Mononuclear cell (primary cell): Measurements from ENCODE around the gene YWHAH. TPM values are rescaled to one million over a fixed set of nuclear protein-coding genes. Genes with fewer than 3 reads are reported as not detected.
"Not testable (repeated sequence)": the region's sequence is repeated elsewhere in the genome, so short reads cannot be mapped to it uniquely, and the experiment has no call there.

Experiments used
- H3K27me3 ChIP-seq: 2 replicates; pipeline ENCODE4 v1.6.0; 2011; ENCODE audit warnings: low read length, control low read depth; ENCODE audit not compliant: insufficient read depth
- H3K4me1 ChIP-seq: 2 replicates; pipeline ENCODE4 v1.5.1; 2011; ENCODE audit warnings: mild to moderate bottlenecking, low read length, control low read depth; ENCODE audit not compliant: insufficient read depth
- H3K4me3 ChIP-seq: 2 replicates; pipeline ENCODE4 v1.5.1; 2011; ENCODE audit warnings: mild to moderate bottlenecking, low read length, moderate library complexity
- H3K9me3 ChIP-seq: 2 replicates; pipeline ENCODE4 v1.5.1; 2011; ENCODE audit warnings: low read depth, mild to moderate bottlenecking, control low read depth, low read length
- total RNA-seq: library from RNA; depleted of rRNA; stranded (reverse); fragments of >200 nt; gene quantifications from one replicate; pipeline ENCODE4 v1.2.3, GENCODE V29; 2012

Gene YWHAH
- total RNA-seq, 1 donor, result 73.8 TPM

DNA sequence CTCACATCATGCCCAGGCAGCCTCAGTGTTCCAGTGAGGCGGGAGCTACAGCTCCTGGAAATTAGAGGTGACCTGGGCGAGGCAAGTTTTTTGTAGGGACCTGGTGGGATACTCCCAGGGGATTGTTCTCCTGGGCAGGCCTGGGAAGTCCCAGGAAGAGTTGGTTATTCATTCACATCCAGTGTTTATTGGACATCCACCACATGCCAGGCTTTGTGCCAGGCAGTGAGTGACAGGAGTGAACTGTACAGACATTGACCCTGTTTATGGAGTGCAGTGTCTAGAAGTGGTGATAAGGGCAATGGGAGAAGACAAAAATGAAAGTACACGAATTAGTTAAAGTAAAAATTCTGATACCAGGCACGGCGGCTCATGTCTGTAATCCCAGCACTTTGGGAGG, 29.4 kb downstream of the YWHAH start:
- no peaks in the 10 kb centered on the region for H3K27me3 ChIP-seq
- H3K9me3 ChIP-seq, result no peaks in the 10 kb centered on the region
- H3K4me1 ChIP-seq, result peaks cover 12% of the 10 kb centered on the region
- H3K4me3 ChIP-seq, result no peak overlapping the region

DNA sequence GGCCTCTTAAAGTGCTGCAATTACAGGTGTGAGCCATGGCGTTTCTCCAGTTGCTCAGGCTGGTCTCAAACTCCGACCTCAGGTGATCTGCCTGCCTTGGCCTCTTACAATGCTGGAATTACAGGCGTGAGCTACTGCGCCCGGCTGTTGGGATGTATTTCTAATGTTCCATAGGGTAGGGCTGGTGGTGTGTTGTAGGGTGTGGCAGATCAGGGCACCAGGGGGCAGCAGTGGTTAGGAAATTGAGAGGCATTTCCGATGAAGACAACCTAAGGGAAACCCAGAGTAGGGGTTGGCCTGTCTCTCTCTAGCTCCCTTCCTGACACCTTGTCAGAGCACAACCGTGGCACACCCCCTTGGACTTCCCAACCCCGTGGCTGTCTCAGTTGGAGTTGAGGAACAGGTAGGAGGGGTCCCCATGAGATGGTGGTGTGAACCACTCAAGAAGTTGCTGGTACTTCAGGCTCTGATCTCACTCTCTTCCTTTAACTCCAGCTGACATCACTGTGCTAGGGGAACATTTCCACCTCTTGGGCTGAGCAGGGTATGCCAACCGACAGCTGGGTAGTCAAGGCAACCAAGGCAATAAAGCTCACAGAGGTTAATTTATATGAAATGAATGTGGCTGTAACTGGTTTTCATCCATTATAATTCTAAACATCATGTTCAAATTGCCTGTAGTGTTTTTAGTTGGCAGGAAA, 33.0 kb downstream of the YWHAH start:
- Histone ChIP-seq H3K27me3 (no peaks in the 10 kb centered on the region), H3K4me1 (no peaks in the 10 kb centered on the region), H3K4me3 (no peak overlapping the region), H3K9me3 (no peaks in the 10 kb centered on the region)

DNA sequence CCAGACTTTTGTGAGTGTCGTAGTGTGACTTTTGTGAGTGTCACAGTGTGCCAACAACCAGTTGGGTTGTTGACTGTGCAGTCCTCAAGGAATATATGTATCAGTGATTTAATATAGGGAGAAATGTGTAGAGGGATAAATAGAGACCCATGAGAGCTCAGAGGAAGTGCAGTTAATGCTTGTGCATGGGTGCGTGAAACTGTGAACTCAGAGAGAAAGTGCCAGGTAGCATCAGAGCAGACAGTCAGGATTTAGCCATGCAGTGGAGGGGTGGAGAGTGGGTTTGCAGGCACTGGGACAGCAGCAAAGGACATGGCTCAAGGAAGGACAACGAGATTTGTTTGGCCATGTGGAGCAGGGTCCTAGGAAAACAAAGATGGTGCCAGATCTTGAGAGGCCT, 33.6 kb downstream of the YWHAH start:
- H3K27me3 ChIP-seq, result no peaks in the 10 kb centered on the region
- H3K4me3 ChIP-seq, result no peak overlapping the region

DNA sequence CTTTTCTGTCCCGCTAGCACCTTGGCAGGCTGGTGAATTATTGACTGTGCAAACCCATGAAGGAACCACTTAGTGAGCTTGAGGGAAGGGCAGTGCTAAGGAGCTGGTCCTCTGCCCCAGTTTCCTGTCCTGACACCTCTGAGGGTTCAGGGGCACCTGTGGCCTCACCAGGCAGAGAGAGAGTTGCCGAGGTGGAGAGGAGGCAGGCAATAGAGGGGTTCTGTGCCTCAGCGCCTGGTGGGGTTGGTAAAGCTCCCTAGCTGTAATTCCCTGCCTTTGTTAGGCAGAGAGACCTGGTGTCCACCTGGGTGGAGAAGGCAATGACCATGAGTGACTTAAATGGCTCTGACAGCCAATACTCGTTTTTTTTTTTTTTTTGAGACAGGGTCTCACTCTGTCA, 36.3 kb downstream of the YWHAH start:
- no peaks in the 10 kb centered on the region for H3K27me3 ChIP-seq

More for the DNA sequence above, 33.6 kb downstream of the YWHAH start:
- Histone ChIP-seq H3K4me1 (no peaks in the 10 kb centered on the region), H3K9me3 (no peaks in the 10 kb centered on the region)

DNA sequence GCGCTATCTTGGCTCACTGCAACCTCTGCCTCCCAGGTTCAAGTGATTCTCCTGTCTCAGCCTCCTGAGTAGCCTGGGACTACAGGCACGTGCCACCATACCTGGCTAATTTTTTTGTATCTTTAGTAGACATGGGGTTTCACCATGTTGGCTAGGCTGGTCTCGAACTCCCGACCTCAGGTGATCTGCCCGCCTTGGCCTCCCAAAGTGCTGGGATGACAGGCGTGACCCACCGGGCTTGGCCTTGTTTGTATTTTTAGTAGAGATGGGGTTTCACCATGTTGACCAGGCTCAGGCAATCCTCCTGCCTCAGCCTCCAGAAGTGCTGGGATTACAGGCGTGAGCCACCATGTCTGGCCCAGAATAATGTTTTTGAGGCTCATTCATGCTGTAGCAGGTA, 37.6 kb downstream of the YWHAH start:
- not testable (repeated sequence) for H3K27me3 ChIP-seq, H3K4me1 ChIP-seq, H3K4me3 ChIP-seq, H3K9me3 ChIP-seq

More for the DNA sequence above, 36.3 kb downstream of the YWHAH start:
- Histone ChIP-seq H3K4me1 (no peaks in the 10 kb centered on the region), H3K4me3 (no peak overlapping the region), H3K9me3 (no peaks in the 10 kb centered on the region)

DNA sequence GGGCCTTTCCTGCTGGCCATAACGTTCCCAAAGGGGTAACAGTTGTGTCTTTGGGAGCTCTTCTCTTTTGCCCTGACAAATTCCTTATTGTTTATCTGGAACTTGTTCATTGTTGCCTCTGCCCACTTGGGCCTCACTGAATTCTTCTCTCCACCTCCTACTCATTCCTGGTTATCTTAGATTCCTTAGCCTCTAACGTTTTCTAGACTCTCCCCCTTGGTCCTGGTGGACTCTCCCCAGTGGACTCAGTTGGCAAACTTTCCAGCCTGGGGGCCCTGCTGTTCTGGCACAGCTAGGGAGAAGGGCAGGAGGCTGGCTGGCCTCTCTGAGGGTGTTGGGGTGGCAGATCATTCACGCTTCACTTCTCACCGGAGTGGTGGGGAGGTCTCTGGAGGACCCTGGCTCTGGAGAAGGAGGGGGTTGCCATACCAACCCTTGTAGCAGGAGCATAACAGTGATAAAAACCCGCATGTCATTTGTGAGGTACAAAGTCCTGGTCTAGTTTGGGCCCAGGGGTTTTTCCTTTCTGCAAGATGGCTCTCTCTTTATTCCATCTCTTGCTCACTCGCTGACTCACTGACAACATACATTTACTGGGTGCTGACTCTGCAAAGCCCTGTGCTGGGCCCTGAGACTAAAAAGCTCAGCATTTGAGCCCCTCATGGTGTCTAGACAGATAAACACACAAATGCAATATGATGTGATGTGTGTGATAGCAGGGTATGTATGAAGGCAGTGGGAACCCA, 39.7 kb downstream of the YWHAH start:
- Histone ChIP-seq H3K4me1 (no peaks in the 10 kb centered on the region), H3K9me3 (no peaks in the 10 kb centered on the region), H3K27me3 (no peaks in the 10 kb centered on the region), H3K4me3 (no peak overlapping the region)

DNA sequence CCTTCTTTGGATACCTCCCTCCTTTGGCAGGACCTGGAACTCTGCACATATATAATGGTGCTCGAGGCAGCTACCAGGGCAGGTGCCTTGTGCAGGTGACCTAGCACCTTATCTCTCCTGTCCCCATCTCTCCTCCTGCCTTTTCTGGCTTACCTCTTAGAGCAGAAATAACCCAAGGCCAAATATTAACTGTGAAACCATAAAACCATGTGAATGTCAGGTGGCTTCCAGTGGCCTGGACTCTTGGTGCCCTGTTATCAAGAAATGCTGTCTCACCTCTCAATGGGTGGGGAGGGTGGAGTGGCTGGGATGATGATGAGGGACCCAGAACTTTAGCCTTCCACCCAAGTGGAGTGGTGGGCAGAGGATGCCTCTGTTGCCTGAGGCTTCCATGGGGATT, 42.9 kb downstream of the YWHAH start:
- H3K4me3 ChIP-seq, result no peak overlapping the region
- H3K9me3 ChIP-seq, result no peaks in the 10 kb centered on the region
- no peaks in the 10 kb centered on the region for H3K27me3 ChIP-seq
- no peaks in the 10 kb centered on the region for H3K4me1 ChIP-seq

DNA sequence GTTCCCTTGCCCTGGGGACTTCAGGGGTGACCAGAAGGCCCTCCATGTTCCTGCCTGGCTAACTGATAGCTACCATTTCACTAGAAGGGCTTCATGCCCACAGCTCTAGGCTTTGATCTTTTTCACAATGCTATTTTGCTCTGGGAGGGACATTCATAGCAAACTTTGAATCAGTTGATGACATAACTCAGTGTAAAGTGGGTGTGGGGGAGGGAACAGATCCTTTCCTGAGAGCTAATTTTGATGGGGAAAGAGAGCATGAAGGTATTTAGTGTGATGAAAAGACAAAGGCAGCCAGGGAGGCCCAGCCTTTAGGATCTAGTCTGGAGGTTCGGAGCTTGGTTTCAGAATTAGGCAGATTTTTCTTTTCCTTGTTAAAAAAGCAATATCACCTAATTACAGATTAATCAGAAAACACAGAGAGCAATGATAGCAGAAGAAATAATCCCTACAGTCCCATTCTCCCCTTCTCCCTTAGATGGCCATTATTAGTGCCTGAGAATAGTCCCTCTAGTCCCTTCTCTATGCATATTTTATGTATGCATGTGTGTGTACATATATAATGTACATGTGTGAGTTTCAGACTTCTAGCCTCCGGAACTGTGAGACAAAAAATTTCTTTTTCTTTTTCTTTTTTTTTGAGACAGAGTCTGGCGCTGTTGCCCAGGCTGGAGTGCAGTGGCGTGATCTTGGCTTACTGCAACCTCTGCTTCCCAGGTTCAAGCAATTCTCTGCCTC, 46.9 kb downstream of the YWHAH start:
- no peak overlapping the region for H3K4me3 ChIP-seq
- H3K27me3 ChIP-seq, result no peaks in the 10 kb centered on the region
- H3K9me3 ChIP-seq, result no peaks in the 10 kb centered on the region
- H3K4me1 ChIP-seq, result no peaks in the 10 kb centered on the region

DNA sequence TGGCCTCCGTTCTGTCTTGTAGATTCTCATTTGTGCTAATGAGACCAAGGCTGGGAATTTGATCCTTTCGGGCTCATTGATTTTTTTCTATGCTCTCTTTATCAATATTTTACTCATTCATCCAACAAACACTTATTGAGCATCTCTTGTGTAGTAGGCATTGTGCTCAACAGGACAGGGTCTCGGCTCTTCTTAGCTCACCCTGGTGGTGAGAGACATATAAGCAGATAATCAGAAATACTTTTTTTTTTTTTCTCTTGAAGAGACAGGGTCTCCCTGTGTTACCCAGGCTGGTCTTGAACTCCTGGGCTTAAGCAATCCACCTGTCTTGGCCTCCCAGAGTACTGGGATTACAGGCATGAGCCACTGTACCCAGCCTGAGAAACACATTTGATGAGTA, 50.7 kb downstream of the YWHAH start:
- H3K4me1 ChIP-seq, result no peaks in the 10 kb centered on the region
- no peaks in the 10 kb centered on the region for H3K27me3 ChIP-seq
- no peaks in the 10 kb centered on the region for H3K9me3 ChIP-seq

DNA sequence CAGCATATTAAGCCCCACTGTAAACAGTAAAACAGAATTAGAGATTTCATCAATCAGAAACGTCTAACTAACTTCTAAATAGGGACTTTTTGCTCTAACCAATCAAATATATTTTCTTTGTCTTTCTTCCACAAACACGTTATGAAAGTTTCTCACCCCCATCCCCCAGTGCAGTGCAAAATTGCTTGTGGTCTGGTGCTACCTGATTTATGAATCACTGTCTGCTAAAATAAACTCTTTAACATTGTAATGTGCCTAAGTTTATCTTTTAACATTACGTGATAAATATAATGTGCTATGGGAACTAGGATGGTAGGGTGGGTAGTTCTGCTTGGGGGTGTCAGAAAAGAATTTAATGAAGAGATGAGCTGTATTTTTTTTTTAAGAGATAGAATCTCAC, 51.5 kb downstream of the YWHAH start:
- H3K27me3 ChIP-seq, result no peaks in the 10 kb centered on the region
- no peaks in the 10 kb centered on the region for H3K4me1 ChIP-seq
- no peak overlapping the region for H3K4me3 ChIP-seq
- H3K9me3 ChIP-seq, result no peaks in the 10 kb centered on the region

More for the DNA sequence above, 50.7 kb downstream of the YWHAH start:
- no peak overlapping the region for H3K4me3 ChIP-seq

DNA sequence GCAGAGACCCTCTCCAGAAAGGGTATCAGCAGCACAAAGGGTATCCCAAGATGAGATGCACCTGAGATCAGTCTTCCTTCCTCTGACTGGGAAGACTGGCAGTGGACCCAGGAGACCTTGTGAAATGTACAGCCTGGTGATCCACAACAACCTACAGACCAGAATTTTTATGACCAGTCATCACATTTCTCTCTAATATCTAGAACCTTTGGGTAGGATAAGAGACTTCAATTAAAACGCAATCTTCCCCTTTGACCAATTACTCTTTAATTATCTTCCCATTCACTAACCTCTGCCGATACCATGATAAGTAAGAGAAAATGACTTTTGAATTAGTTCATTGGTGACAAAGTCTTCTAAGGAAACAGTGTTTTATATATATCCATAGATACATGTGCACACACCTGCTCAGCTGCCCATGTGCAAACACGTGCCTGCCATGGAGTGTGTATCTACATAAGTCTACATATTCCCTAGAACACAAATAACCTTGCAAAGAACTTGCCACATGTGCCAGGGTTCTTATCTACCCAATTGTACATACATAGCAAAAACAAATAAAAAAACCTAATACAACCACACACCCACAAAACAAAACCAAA, 54.5 kb downstream of the YWHAH start:
- no peaks in the 10 kb centered on the region for H3K9me3 ChIP-seq
- no peaks in the 10 kb centered on the region for H3K27me3 ChIP-seq
- no peaks in the 10 kb centered on the region for H3K4me1 ChIP-seq
- no peak overlapping the region for H3K4me3 ChIP-seq

DNA sequence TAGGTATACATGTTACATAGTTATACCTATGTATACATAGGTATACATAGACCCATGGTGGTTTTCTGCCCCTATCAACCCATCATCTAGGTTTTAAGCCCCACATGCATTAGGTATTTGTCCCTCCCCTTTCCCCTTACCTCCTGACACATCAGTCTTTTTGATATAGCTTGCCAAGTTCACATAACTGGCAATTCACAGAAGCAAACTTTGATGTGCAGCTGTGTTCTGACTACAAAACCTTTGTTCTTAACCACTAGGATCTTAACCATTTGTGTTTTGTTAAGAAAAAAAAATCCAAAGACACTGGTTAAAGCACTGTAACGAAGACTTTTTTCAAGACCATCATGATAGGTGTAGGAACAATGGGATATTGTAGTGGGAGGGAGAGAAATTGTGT, 55.8 kb downstream of the YWHAH start:
- H3K27me3 ChIP-seq, result no peaks in the 10 kb centered on the region
- H3K4me3 ChIP-seq, result no peak overlapping the region
- no peaks in the 10 kb centered on the region for H3K4me1 ChIP-seq
- no peaks in the 10 kb centered on the region for H3K9me3 ChIP-seq

DNA sequence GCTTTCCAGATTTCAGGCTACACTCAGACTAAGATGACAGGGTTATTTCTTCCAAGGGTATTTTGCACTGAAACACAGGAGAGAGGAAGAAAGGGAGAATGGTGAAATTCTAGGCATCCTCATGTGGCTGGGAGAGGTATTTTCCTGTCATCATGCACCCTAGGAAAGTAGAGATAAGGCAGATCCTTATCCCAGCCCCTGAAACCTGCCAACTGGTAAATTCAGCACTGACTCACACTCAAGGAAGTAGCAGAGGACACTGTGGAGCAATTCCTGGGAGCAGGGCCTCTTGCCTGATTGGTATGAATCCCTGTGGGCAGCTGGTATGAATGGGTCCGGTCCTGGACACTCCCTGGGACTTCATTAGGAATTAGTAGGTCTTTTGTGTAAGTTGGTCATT, 61.1 kb downstream of the YWHAH start:
- H3K9me3 ChIP-seq, result no peaks in the 10 kb centered on the region
- H3K4me1 ChIP-seq, result no peaks in the 10 kb centered on the region
- no peak overlapping the region for H3K4me3 ChIP-seq
- H3K27me3 ChIP-seq, result no peaks in the 10 kb centered on the region
